ENCODE measurements around the gene RASAL2.
A peak's percentile ranks its signal among the peaks of the same experiment; 100 is the strongest.
"Not testable (repeated sequence)": the region's sequence is repeated elsewhere in the genome, so short reads cannot be mapped to it uniquely, and the experiment has no call there.

Gene RASAL2

GRCh38 chr1:178120088-178120487, 26.2 kb downstream of the RASAL2 start:
- DNase-seq, result no peak

DNA sequence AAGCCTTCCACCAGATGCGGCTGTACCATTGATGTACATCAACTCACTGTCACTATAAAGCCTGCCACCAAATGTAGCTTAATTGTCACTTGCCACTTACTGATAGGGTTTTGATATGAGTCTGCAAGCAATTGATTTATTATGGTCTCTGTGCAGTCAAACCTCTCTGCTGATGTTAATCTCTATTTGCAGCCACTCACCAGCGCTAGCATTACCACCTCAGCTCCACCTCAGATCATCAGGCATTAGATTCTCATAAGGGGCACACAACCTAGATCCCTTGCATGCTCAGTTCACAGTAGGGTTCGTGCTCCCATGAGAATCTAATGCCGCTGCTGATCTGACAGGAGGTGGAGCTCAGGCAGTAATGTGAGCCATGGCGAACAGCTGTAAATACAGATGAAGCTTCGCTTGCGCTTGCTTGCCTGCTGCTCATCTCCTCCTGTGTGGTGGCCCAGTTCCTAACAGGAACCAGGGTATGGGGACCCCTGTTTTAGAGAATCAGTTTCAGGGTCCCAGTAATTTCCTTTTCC, 26.7 kb downstream of the RASAL2 start:
- DNase-seq, result not testable (repeated sequence)

GRCh38 chr1:178121883-178122282, 28.0 kb downstream of the RASAL2 start:
- DNase-seq, result no peak

DNA sequence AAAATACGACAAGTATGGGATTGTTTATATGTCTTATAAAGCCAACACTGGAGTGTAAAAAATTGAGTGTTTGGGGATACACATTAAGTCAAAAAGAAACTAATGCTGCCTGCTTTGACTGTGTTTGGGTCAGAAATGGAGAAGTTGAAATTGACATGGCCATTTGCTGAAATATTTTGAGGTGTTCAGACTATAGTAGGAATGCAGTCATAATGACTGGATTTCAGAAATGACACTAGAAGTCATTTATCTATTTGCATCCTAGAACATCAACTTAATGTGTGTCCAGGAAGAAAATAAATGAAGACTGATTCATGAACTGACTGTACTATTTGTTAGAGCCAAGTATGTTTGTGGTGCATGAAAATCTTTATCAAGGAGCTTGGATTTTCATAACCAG, 28.4 kb downstream of the RASAL2 start:
- DNase-seq, result no peak

DNA sequence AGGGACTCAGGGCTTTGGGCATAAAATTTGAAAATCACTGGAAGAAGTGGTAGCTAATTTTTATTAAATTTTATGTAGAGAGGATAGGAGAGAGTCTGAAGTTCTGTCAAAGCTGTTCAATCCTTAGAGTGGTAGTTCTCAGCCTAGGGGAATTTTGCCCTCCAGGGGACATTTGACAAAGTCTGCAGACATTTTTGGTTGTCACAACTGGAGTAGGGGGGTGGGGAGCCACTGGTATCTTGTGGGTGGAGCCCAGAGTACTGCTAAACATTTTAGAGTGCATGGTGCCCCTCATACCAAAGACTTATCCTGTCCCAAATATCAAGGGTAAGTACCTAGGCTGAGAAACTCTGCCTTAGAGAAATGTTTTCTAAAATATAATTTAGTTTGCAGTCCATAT, 30.2 kb downstream of the RASAL2 start:
- peak; percentile 28 for DNase-seq

- no peak for DNase-seq
These were observed 32.4 kb downstream of the RASAL2 start for GRCh38 chr1:178126261-178126660.

GRCh38 chr1:178126741-178127185, 32.9 kb downstream of the RASAL2 start:
- peak; percentile 78 for DNase-seq

GRCh38 chr1:178127482-178128191, 33.7 kb downstream of the RASAL2 start:
- DNase-seq, result no peak

GRCh38 chr1:178133239-178133989, 39.5 kb downstream of the RASAL2 start:
- DNase-seq, result no peak

GRCh38 chr1:178134061-178134460, 40.2 kb downstream of the RASAL2 start:
- peak; percentile 83 for DNase-seq

DNA sequence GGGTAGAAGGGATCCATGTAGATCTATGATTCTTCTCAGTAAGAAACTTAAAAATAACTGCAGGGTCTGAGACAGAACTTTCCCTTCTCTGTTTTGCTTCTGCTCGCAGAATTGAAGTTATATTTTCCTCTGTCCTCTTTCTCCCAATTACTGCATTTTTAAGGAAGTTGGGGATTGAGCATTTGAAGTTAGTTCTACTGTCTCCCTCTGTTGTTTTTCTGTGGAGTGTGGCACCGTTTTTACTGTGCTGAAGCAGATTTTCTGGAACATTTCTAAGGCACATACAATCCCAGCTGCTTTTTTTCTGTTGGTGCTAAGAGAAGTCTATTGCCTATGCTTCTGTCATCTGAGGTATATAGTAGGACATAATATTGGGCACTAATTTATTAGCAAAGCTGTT, 43.3 kb downstream of the RASAL2 start:
- no peak for DNase-seq

- no peak for DNase-seq
These were observed 48.9 kb downstream of the RASAL2 start for GRCh38 chr1:178142806-178143205.

DNA sequence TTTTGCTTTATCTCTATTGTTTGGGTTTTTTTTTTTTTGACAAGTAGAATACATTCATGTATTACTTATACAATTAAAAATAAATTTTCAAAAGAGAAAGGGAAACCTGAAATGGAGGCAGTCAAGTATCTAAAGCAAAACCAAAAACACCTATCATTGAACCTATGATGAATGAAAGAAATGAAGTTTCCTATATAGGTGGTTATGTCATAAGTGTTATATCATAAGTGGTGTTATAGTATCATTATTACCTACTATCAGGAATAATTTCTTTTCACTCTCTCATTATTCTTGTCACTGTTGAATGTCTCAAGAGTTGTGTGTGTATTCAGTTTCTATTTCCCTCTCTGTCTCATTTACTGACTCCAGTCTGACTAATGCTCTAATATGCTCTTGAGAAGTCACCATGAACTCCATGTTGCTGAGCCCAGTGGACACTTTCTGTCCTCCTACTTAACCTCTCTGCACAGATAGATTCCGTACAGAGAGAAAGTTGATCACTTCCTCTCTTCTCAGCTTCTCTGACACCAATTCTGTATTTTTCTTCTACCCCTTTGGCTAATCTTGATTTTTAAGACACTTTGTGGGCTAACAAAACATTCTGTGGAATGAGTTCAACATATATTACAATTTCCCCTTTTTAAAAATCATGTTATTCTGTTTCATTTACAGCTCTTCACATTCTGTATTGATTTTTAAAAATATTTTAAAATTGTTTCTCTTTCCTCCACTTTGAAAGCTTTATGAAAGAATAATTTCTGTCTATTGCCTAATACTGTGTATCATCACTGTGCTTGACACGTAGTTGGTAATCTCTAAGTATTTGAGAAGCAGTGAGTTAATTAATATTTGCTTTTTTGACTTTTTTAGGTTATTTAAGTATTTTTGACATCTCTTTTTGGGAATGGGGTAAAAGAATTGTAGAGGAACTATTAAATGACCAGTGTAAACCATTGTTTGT, 50.1 kb downstream of the RASAL2 start:
- no peak for DNase-seq

GRCh38 chr1:178145605-178146004, 51.7 kb downstream of the RASAL2 start:
- no peak for DNase-seq

GRCh38 chr1:178146436-178146835, 52.5 kb downstream of the RASAL2 start:
- DNase-seq, result peak; percentile 31

DNA sequence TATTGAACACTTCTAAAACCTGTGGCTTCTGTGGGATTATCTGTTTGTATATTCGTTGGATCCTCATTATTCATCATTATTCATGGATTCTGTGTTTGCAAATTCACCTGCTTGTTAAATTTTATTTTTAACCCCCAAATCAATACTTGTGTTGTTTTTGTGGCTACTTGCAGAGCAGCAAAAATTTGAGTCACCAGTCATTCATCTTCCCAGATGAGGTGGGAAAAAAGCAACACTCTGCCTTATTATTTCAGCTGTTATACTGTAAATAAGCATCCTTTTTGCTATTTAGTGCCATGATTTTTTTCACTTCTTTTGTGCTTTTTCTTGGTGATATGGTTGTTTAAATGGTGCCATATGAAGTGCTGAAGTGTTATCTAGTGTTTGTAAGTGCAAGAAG, 56.7 kb downstream of the RASAL2 start:
- no peak for DNase-seq

DNA sequence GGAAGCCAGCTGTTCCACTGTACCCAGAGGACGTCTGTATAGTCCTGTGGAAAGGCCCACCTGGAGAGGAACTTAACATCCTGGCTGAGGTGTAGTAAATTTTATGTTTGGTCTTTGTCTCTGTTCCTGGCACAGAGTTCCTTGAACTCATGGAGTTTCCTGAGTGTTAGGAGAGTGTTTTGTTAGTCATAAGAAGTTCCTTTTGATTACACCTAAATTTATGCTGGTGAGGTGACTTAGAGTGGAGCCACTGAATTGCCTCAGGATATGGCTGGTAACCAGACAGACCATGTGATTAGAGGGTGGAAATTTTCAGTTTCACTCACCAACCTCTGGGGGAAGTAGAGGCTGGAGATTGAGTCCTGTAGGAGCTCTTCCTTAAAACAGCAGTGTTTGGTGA, 57.9 kb downstream of the RASAL2 start:
- DNase-seq, result no peak

DNA sequence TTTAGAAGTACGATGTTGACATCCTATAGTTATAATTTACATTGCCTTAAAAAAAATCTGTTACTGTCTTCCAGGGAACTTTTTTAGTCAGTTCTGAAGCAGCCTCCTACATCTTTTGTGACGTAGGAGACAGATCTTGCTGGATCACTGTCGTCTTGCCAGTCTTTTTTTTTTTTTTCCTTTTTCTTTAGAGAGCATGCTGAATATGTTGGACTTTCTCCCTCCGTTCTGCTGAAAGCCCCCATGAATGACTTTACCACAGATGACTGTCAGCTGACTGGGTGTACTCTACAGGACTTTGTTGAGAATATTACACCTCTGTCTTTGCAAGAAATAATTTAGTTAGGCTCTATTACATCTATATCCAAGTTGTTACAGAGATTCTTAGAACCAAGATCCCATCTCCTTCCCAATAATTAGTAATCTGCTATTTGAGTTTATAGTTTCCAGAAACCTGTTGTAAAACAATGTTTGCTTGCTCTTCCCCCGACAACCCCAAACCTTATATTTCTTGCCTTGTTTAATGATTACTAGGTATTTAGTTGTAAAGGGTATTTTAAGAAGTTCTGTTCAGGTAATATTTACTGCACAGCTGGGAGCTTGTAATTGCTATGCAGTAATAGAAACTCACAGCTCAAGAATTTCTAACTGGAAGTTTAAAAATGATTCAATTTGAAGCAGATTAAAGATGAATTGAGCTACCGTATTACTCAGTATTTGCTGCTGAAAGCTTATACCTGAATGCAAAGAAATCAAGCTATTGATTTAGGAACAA, 61.8 kb downstream of the RASAL2 start:
- no peak for DNase-seq

DNA sequence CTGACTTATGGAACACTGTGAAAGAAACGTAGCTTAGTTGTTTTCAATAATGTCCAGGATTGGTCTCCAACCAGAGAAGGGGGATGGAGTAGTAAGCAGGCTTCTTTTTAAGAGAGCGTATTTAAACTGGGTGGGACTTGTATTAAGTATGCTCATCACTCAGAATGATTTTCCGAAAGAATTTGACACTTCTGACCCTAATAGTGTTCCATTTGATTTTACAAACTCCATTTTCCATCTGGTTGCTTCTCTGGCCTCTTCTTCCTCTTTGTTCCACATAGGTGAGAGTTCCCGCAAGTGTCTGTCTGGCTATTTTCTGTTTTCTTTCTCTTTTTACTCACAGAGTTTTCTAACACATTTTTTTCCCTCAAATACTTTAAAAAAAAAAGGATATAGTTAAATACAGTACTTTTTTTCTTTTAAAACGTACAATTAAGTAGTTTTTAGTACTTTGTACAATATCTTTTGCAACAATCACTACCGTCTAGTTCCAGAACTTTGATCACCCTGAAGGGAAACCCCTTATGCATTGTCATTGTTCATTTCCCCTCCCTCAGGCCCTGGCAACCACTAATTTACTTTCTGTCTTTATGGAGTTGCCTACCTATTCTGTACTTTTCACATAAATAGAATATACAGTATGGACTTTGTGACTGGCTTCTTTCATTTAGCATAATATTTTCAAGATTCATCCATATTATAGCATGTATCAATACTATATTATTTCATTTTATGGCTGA, 67.0 kb downstream of the RASAL2 start:
- DNase-seq, result no peak

GRCh38 chr1:178161516-178161915, 67.6 kb downstream of the RASAL2 start:
- DNase-seq, result peak; percentile 79

DNA sequence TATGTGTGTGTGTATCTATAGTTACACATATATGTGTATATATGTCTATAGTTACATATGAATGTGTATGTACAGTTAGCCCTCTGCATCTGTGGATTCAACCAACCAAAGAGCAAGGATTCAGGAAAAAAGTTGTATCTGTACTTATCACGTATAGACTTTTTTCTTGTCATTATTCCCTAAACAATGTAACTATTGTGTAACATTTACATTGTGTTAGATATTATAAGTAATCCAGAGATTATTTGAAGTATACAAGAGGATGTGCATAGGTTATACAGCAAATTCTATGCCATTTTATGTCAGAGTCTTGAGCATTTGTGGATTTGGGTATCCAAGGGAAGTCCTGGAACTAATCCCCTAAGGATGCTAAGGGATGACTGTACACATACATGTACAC, 71.3 kb downstream of the RASAL2 start:
- no peak for DNase-seq
